Measurements from ENCODE around the gene TXNL4A. TPM values are rescaled to one million over a fixed set of nuclear protein-coding genes. Genes with fewer than 3 reads are reported as not detected.

TXNL4A gene
- total RNA-seq, 4 donors from 2014 or later = 14.0 to 44.5 (median 19.4) TPM

- Histone ChIP-seq H3K4me1 (peaks cover 0 to 32% (median 6%) of the 10 kb centered on the region in 4 donors), H3K27me3 (no peaks in the 10 kb centered on the region)
These were observed 29.4 kb downstream of the TXNL4A start for GRCh38 chr18:79958981-79959380.

DNA sequence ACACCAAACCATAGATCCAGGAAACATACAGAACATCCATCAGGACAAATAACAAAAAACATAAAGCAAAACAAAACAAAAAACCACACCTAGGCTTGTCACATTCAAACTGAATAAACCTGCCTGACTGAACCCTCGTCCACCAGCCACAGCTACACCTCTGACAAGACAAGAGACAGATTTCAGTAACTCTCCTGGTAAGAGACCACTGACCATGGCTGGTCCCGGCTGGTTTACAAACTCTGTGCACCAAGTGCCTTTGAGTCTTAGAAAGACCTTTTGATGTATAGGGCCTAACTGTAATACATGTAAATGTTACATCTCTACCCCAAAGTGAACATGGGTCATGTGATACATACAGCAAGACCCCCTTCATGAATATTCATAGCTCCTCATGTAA is 32.1 kb downstream of the TXNL4A start:
- Histone ChIP-seq H3K27ac (no peak overlapping the region), H3K4me3 (no peak overlapping the region), H3K36me3 (no peaks in the 10 kb centered on the region), H3K9me3 (no peaks in the 10 kb centered on the region), H3K27me3 (no peaks in the 10 kb centered on the region), H3K4me1 (peaks cover 0 to 25% (median 3%) of the 10 kb centered on the region in 4 donors)
- no peak for TF ChIP-seq CTCF (IDR thresholded peaks at IDR 0.05)
- no peak for TF ChIP-seq POLR2A (IDR thresholded peaks at IDR 0.05)
- DNase-seq = peak in 1 of 3 donors; percentile 13

More at GRCh38 chr18:79958981-79959380, 29.4 kb downstream of the TXNL4A start:
- DNase-seq = no peak
- no peaks in the 10 kb centered on the region for H3K36me3 ChIP-seq
- no peak overlapping the region for H3K27ac ChIP-seq
- no peak overlapping the region for H3K4me3 ChIP-seq
- TF ChIP-seq CTCF (IDR thresholded peaks at IDR 0.05) (no peak), POLR2A (IDR thresholded peaks at IDR 0.05) (no peak)
- no peaks in the 10 kb centered on the region for H3K9me3 ChIP-seq

- H3K36me3 ChIP-seq = no peaks in the 10 kb centered on the region
- no peak for TF ChIP-seq CTCF (IDR thresholded peaks at IDR 0.05)
- H3K4me3 ChIP-seq = no peak overlapping the region
- no peaks in the 10 kb centered on the region for H3K27me3 ChIP-seq
- no peaks in the 10 kb centered on the region for H3K9me3 ChIP-seq
- peaks cover 0 to 18% (median 5%) of the 10 kb centered on the region in 4 donors for H3K4me1 ChIP-seq
- no peak overlapping the region for H3K27ac ChIP-seq
- DNase-seq = peak in 1 of 3 donors; percentile 42
These were observed 32.9 kb downstream of the TXNL4A start for GRCh38 chr18:79955302-79956075.

- H3K27ac ChIP-seq = peak overlapping the region in 2 of 4 donors; percentile 2 to 20
- peak in 1 of 3 donors; percentile 45 for DNase-seq
- H3K9me3 ChIP-seq = no peaks in the 10 kb centered on the region
- H3K36me3 ChIP-seq = no peaks in the 10 kb centered on the region
- no peak overlapping the region for H3K4me3 ChIP-seq
- no peak for TF ChIP-seq CTCF (IDR thresholded peaks at IDR 0.05)
- TF ChIP-seq POLR2A (IDR thresholded peaks at IDR 0.05) = no peak
- peaks cover 0 to 20% (median 11%) of the 10 kb centered on the region in 4 donors for H3K4me1 ChIP-seq
- no peaks in the 10 kb centered on the region for H3K27me3 ChIP-seq
These were observed 33.6 kb downstream of the TXNL4A start for GRCh38 chr18:79954791-79955190.

GRCh38 chr18:79953971-79954651 is 34.3 kb downstream of the TXNL4A start:
- TF ChIP-seq CTCF (IDR thresholded peaks at IDR 0.05) = no peak
- TF ChIP-seq POLR2A (IDR thresholded peaks at IDR 0.05) = peak in 1 of 2 donors; percentile 11
- Histone ChIP-seq H3K4me3 (no peak overlapping the region), H3K36me3 (no peaks in the 10 kb centered on the region), H3K9me3 (no peaks in the 10 kb centered on the region), H3K27ac (peak overlapping the region in 2 of 4 donors; percentile 2 to 64), H3K4me1 (peaks cover 0 to 23% (median 15%) of the 10 kb centered on the region in 4 donors), H3K27me3 (no peaks in the 10 kb centered on the region)
- DNase-seq = peak in 1 of 3 donors; percentile 78
